HG02642 (cell line): ENCODE measurements around the gene HOXC9.
"Not testable (repeated sequence)": the region's sequence is repeated elsewhere in the genome, so short reads cannot be mapped to it uniquely, and the experiment has no call there.

ENCODE experiments used
- ATAC-seq: cut with Tn5 transposase; IDR thresholded peaks from one replicate; pipeline ENCODE4 v1.9.1; 2021; ENCODE audit warnings: mild to moderate bottlenecking; ENCODE audit not compliant: unreplicated experiment, poor library complexity

The HOXC9 gene

GRCh38 chr12:54034785-54035310, 34.9 kb downstream of the HOXC9 start:
- no peak for ATAC-seq

- ATAC-seq = no peak
These were observed 35.8 kb downstream of the HOXC9 start for GRCh38 chr12:54035568-54036264.

DNA sequence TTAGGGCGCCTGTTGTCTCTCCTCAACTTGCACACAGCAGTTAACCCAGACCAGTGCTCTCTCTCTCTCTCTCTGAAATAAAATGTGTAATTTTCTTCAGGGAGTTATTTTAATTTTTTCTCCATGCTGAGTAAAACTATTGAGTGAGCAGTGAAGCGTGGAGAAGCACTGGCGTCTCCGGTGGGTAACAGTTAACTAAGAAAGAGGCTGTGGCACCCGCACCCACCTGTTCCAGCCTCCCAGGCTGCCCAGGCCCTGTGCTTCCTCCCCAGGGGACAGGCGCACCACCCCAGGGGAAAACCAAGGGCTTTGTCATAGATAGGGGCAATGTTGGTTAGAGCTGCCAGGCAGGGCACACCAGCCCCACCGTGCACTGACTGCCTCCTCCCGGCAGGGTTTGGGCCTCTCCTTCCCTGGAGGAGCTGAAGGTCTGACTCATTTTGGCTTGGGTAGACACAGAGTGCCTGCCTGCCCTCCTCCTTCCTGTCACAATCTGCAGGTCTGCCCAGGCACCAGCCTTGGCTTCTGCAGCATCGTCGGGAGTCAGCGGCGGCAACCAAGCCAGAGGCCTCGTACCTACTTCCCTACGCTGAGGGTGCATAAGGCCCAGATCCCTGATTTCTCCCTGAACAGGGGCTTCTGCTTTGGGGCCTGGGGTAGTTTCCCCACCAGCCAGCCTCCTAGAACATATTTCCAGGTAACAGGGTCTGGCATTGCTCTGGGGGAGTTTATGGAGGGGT, 36.8 kb downstream of the HOXC9 start:
- ATAC-seq = no peak

DNA sequence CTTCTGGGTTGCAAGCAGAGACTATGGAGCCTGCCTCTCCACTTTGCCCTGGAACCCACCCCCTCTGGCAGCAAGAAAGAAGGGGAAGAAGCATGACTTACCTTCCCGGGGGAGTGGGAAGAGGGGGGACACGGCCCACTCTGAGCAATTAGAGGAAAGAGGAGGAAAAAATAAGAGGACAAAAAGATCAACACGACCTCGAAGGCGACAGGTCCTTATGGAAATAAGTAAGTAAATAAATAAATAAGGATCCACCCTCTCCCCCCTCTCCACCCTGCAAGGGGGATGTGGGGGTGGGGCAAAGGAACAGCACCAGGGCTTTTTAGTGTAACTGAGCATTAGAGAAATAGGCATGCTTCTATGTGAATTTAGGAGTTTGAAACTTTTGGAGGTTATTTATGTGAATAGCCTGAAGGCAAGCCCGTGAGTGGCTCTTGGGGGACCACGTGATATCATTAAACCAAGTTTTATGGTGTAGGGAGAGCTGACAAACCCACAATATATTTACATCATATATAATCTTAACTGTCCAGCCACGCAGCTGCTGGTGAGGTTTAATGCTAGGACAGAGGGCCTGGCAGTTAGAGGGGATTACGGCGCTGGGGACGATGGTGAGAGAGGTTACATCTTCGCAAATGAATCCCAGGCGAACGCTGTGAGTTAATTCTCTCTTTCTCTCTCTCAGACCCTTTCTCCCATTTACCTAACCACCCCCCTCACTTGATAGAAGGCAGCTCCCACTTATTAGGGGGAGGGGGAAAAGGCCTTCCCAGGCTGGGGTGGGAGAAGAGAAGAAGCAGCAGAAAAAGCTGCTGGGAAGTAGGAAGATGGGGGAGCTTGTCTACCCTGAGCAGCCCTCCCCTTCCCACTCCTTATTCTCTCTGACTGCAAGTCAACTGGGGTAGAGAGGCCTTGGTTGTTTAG, 37.7 kb downstream of the HOXC9 start:
- no peak for ATAC-seq

GRCh38 chr12:54038284-54038870, 38.4 kb downstream of the HOXC9 start:
- ATAC-seq = no peak

DNA sequence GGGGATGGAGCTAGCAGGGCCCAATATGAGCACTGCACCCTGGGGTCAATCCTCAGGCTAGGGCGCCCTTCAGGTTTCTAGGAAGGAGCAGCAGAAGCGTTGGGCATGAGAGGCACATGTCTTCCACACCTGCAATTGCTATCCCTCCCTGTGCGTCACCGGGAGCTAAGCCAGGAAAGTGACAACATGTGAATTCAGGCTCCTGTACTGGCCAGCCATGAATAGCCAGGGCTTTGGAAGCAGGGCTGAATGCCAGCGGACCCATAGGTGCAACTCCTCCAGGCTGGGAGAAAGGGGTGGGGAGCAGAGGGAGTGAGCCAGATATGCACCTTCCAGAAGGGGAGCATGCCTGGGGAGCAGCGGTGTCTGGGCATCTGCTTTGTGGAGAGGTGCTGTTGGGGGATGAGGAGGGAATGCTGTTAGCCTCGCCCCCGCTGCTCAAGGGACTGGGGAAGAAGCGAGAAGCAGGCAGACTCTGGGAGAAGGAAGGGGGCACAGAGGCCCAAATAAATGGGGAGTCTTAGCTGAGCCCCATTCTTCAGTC, 39.0 kb downstream of the HOXC9 start:
- no peak for ATAC-seq

DNA sequence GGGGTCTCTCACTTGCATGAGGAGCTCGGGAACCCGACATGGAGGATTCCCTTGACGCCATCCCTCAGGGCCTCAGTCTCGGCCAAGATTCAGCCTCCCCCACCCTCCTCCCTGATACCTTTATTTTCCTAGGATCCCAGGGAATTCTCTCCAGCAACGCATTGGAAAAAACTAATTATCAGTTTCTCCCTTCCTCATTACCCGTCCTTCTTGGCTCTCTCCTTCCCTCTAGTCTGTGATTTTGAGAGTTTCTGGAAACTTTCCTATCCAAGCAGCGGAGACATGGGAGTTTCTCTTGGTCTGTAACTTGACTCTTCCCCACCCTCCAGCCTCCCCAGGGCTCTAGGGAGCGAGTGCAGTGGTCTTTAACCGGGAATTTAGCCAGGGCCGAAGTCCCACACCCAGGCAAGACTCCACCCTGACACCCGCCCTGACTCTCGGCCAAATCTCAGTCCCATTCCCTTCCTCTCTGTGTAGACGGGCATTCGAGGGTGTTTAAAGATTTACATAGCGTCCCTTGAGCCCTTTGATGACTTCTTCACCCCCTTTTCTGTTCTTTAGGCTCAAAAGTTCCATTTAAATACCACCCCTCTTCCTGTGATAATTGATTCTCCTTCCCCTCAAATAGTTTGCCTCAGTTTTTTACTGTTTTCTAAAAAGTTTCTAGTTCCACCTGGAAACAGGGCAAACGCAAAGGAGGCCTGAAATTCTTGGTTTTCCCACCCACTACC, 39.6 kb downstream of the HOXC9 start:
- ATAC-seq = no peak

GRCh38 chr12:54040148-54040494, 40.2 kb downstream of the HOXC9 start:
- ATAC-seq = no peak

- ATAC-seq = no peak
These were observed 40.7 kb downstream of the HOXC9 start for GRCh38 chr12:54040648-54041047.

DNA sequence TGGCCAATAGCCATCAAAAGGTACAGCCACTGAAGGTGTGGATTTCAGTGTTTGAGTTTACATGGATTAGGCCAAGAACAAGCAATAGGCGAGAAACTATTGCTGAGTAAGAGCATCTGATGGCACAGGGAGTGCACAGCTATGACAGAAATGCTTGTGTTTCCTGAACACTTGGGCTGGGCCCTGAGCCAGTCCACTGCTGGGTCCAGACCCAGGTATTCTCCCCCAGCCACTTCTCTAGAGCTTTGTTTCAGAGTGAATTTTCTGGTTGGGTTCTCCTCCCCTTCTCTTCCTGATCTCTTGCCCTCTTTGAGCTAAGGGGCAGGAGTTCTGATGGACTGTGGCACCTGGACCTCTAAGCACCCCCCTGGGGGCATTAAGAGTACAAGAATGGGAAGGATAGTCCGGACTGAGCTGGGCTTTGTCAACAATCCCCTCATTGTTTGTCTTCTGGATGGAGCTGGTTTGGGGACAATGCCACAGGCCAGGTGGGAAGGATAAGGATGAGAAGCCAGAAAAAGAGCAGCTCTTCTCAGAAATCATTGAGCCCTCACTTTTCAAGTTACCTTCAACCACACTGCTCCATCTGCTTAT, 41.2 kb downstream of the HOXC9 start:
- ATAC-seq = no peak

DNA sequence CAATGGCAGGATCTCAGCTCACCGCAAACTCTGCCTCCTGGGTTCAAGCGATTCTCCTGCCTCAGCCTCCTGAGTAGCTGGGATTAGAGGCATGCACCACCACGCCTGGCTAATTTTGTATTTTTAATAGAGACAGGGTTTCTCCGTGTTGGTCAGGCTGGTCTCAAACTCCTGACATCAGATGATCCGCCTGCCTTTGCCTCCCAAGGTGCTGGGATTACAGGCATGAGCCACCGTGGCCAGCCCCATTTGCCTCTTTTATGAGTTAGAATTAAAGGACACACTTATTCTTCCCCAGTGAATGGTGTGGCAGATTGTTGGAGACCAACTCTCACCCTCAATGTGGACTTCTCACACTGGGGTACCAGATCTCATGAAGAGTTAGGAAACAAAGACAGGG, 42.1 kb downstream of the HOXC9 start:
- ATAC-seq = not testable (repeated sequence)

DNA sequence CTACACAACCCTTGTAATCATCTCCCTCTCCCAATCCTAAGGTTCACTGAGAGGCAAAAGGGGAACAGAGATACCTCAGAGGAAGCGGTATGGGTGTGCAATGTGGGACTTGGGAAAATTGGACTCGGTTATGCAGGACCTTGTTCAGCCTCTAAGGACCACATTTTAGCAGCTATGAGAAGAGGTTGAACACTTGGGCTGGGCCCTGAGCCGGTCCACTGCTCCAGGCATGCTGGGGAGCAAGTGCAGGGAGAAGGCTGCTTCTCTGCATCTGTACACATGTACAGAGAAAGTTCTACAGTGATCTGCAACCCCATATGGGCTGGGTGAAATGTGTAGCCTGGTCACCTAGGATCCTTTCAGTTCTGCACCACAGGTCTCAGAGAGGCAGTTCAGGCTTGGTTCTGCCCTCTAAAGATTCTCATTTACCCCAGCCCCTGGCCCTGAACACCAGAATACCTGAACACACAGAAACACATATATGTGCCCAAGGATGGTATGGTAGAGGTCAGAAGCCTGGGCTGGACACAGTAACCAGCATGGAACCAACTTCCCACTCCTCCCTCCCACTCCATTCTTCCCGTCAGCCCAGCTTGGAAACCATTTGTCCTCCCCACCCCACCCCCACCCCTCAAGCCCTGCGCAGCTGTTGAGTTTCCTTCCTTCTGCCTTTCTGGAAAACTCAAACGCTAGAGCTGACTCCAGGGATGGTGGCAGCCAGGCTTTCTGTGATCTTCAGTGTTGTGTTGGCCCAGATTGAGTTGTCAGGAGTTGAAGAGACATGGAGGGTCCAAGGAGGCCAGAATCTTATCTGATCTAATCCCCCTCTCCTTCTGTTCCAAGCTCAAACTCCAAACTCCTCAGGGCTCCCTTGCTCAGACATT, 43.3 kb downstream of the HOXC9 start:
- ATAC-seq = no peak

DNA sequence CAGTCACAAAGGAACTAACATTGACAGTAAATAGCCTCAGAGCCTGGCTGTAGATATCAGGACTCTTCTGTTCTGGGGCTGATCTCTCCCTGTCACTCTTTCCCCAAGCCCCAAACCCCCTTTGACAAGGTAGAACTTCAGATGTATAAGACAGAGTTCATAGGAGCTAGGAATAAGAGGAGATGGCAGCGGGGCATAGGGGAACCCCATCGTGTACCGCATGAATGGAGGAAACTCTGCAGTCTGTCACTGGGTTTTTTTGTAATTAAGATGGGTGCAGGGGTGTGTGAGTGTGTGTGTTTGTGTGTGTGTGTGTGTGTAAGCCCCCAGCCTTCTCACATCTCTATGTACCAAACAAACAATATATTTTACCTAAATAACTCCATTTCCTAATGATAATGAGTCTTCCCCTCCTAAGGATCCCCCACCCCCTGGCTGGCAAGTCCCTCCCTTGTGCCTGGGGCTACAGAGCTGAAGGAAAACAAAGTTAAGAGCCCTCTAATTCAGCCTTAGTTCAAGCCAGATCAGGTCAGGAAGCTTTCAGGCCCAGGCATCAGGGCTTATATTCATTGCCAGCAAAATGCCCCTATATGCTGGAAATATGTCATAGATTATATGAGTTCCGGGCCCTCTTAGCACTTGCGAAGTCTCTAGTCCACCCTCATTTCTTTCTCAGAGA, 44.6 kb downstream of the HOXC9 start:
- no peak for ATAC-seq

DNA sequence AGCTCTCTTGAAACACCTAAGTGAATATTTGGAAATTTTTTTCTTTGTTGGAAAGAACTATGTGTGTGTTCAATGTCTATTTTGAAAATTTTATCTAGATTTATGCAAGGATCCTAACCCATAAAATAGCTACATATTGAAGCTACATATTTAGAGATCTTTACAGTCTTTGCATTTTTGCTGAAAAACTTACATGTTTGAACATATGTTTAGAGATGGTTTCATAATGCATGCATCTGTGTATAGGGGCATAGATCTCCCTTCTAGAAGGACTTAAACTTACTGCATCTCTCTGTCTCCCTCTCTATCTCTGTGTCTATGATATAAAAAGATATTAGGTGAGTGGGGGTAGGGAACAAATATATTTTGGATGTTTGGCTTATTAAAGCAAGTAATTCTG, 45.4 kb downstream of the HOXC9 start:
- no peak for ATAC-seq

GRCh38 chr12:54045868-54046521, 46.0 kb downstream of the HOXC9 start:
- no peak for ATAC-seq

GRCh38 chr12:54046809-54047159, 46.8 kb downstream of the HOXC9 start:
- no peak for ATAC-seq
